ENCODE measurements around the gene HRK.

The HRK gene

GRCh38 chr12:116864371-116865160 is 16.7 kb downstream of the HRK start:
- no peak for TF ChIP-seq CTCF (IDR thresholded peaks at IDR 0.05; ENCODE audit: control extremely low read depth, extremely low read depth, low read depth, missing control alignments)
- ChIA-PET POLR2A (no interaction called here), CTCF (interaction anchor here (1.2 to 2.2 kb wide), 2 partner anchors 10 to 13 kb away, joined by 3 to 6 read pairs; no protein-coding TSS in a partner anchor)
- DNase-seq (ENCODE audit: extremely low spot score), result no peak

- TF ChIP-seq CTCF (IDR thresholded peaks at IDR 0.05; ENCODE audit: control extremely low read depth, extremely low read depth, low read depth, missing control alignments), result peak; percentile 37
- POLR2A ChIA-PET, result no interaction called here
- no peak for DNase-seq (ENCODE audit: extremely low spot score)
- CTCF ChIA-PET, result interaction anchor here (1.0 to 2.2 kb wide), 14 partner anchors 8 to 157 kb away, joined by 3 to 10 read pairs (median 4); partner anchors contain the start of gene HRK
These were observed 17.9 kb downstream of the HRK start for GRCh38 chr12:116863275-116863767.

GRCh38 chr12:116862167-116862566 is 19.1 kb downstream of the HRK start:
- CTCF ChIA-PET, result interaction anchor here (1.3 to 2.2 kb wide), 4 partner anchors 11 to 46 kb away, joined by 3 to 10 read pairs (median 6); partner anchors contain the start of gene HRK
- POLR2A ChIA-PET, result no interaction called here
- DNase-seq (ENCODE audit: extremely low spot score), result no peak
- no peak for TF ChIP-seq CTCF (IDR thresholded peaks at IDR 0.05; ENCODE audit: control extremely low read depth, extremely low read depth, low read depth, missing control alignments)

GRCh38 chr12:116861320-116861719 is 19.9 kb downstream of the HRK start:
- CTCF ChIA-PET, result interaction anchor here (1.3 kb wide), 1 partner anchor 20 kb away, joined by 3 read pairs; the partner anchor contains the start of gene HRK
- peak; percentile 69 for DNase-seq (ENCODE audit: extremely low spot score)

GRCh38 chr12:116860263-116860662 is 21.0 kb downstream of the HRK start:
- CTCF ChIA-PET, result no interaction called here
- POLR2A ChIA-PET, result no interaction called here
- TF ChIP-seq CTCF (IDR thresholded peaks at IDR 0.05; ENCODE audit: control extremely low read depth, extremely low read depth, low read depth, missing control alignments), result no peak
- DNase-seq (ENCODE audit: extremely low spot score), result no peak

More at GRCh38 chr12:116861320-116861719, 19.9 kb downstream of the HRK start:
- POLR2A ChIA-PET, result no interaction called here
- no peak for TF ChIP-seq CTCF (IDR thresholded peaks at IDR 0.05; ENCODE audit: control extremely low read depth, extremely low read depth, low read depth, missing control alignments)

GRCh38 chr12:116859079-116859478 is 22.2 kb downstream of the HRK start:
- DNase-seq (ENCODE audit: extremely low spot score), result no peak
- CTCF ChIA-PET, result no interaction called here
- POLR2A ChIA-PET, result no interaction called here
- no peak for TF ChIP-seq CTCF (IDR thresholded peaks at IDR 0.05; ENCODE audit: control extremely low read depth, extremely low read depth, low read depth, missing control alignments)
